ENCODE data around the gene SLC6A6.
"Not testable (repeated sequence)": the region's sequence is repeated elsewhere in the genome, so short reads cannot be mapped to it uniquely, and the experiment has no call there.

SLC6A6 gene

GRCh38 chr3:14508966-14509795, 106.8 kb downstream of the SLC6A6 start:
- no peak for DNase-seq

- DNase-seq: no peak
These were observed 107.3 kb downstream of the SLC6A6 start for GRCh38 chr3:14509796-14510100.

GRCh38 chr3:14510838-14511622, 108.6 kb downstream of the SLC6A6 start:
- no peak for DNase-seq

- DNase-seq: no peak
These were observed 109.3 kb downstream of the SLC6A6 start for GRCh38 chr3:14511623-14512280.

GRCh38 chr3:14512281-14512941, 110.0 kb downstream of the SLC6A6 start:
- no peak for DNase-seq

GRCh38 chr3:14512942-14513327, 110.5 kb downstream of the SLC6A6 start:
- DNase-seq: no peak

GRCh38 chr3:14513566-14514322, 111.3 kb downstream of the SLC6A6 start:
- DNase-seq: no peak

GRCh38 chr3:14514323-14514720, 111.9 kb downstream of the SLC6A6 start:
- no peak for DNase-seq

- not testable (repeated sequence) for DNase-seq
These were observed 113.1 kb downstream of the SLC6A6 start for GRCh38 chr3:14515526-14515925.

- no peak for DNase-seq
These were observed 114.4 kb downstream of the SLC6A6 start for GRCh38 chr3:14516738-14517345.

- DNase-seq: no peak
These were observed 115.4 kb downstream of the SLC6A6 start for GRCh38 chr3:14517601-14518431.

- no peak for DNase-seq
These were observed 116.0 kb downstream of the SLC6A6 start for GRCh38 chr3:14518432-14518802.

- DNase-seq: no peak
These were observed 116.5 kb downstream of the SLC6A6 start for GRCh38 chr3:14518893-14519292.

GRCh38 chr3:14519406-14519805, 117.0 kb downstream of the SLC6A6 start:
- no peak for DNase-seq

GRCh38 chr3:14520149-14520548, 117.7 kb downstream of the SLC6A6 start:
- DNase-seq: no peak

GRCh38 chr3:14520967-14521366, 118.6 kb downstream of the SLC6A6 start:
- DNase-seq: no peak

GRCh38 chr3:14521611-14522010, 119.2 kb downstream of the SLC6A6 start:
- no peak for DNase-seq

GRCh38 chr3:14522129-14522691, 119.8 kb downstream of the SLC6A6 start:
- DNase-seq: no peak

- DNase-seq: no peak
These were observed 120.4 kb downstream of the SLC6A6 start for GRCh38 chr3:14522768-14523167.

- DNase-seq: no peak
These were observed 121.4 kb downstream of the SLC6A6 start for GRCh38 chr3:14523792-14524191.

GRCh38 chr3:14524311-14524711, 121.9 kb downstream of the SLC6A6 start:
- no peak for DNase-seq
